ENCODE results near the gene PAMR1.

Gene PAMR1

DNA sequence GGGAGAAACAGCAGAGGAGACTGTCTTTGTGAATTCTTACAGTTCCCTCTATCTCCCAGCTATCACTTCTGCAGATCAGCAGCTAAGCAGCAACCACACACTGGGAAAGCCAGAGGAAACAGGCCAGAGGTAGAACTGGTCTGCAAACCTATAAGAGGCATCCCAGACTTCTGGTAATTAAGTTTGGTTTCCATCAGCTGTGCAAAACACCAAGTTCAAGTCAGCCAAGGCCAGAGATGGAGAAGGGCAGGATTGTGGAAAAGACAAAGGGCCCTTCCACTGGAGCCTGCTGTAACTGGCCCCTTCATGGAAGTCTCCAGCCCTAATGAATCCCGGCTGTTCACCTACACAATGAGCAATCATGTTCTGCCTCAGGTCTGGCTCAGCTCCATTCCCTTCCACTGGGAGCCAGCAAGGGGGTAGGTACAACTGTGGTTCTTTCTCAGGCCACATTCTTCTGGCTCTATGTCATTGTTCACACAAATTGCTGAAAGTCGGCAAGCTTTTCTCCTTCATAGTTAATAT is 4.6 kb upstream of the PAMR1 start:
- Histone ChIP-seq H3K27ac (replicated peaks; ENCODE audit: low read length) (no peak overlapping the region), H4K8ac (ENCODE audit: low read depth, low read length) (no peak overlapping the region), H4K91ac (ENCODE audit: low read depth, low read length, poor library complexity) (no peak overlapping the region), H2AFZ (ENCODE audit: low read length) (no peak overlapping the region), H3K23ac (ENCODE audit: low read depth, low read length, poor library complexity) (no peak overlapping the region), H2BK120ac (ENCODE audit: low read depth, low read length) (no peak overlapping the region), H2BK15ac (ENCODE audit: low read length) (no peak overlapping the region), H3K79me1 (ENCODE audit: low read depth, low read length) (no peaks in the 10 kb centered on the region), H2AK5ac (ENCODE audit: low read depth, low read length) (no peak overlapping the region), H2BK5ac (ENCODE audit: low read length) (no peak overlapping the region), H3K27me3 (ENCODE audit: control insufficient read depth in 3 of 3, insufficient read depth in 3 of 3, low read depth in 1 of 3, low read length in 3 of 3) (peaks cover 0 to 45% (median 0%) of the 10 kb centered on the region in 3 experiments), H3K4ac (ENCODE audit: low read length) (no peak overlapping the region), H3K9ac (ENCODE audit: low read depth, low read length, poor library complexity) (no peak overlapping the region), H3K9me3 (replicated peaks in 1 of 2; ENCODE audit: control insufficient read depth in 2 of 2, insufficient read depth in 1 of 2, low read depth in 1 of 2, low read length in 2 of 2) (no peaks in the 10 kb centered on the region), H3K18ac (ENCODE audit: low read length) (no peak overlapping the region), H3K4me1 (ENCODE audit: control insufficient read depth in 2 of 2, insufficient read depth in 1 of 2, low read depth in 1 of 2, low read length in 2 of 2) (peaks cover 0 to 4% of the 10 kb centered on the region in 2 donors), H3K4me2 (ENCODE audit: insufficient read depth, low read length, poor library complexity, severe bottlenecking) (no peak overlapping the region), H3K4me3 (ENCODE audit: low read length in 2 of 2) (no peak overlapping the region), H2BK12ac (ENCODE audit: low read length) (no peak overlapping the region), H3K14ac (ENCODE audit: low read length) (no peak overlapping the region), H3K36me3 (replicated peaks in 1 of 2; ENCODE audit: control insufficient read depth in 2 of 2, insufficient read depth in 2 of 2, low read length in 2 of 2) (no peaks in the 10 kb centered on the region)
- no CpG with 5 or more reads among the region's 2 CpGs for WGBS, 2 donors (ENCODE audit: extremely low coverage in 2 of 2, insufficient read length in 2 of 2, insufficient replicate concordance in 1 of 2)
- no peak for DNase-seq (ENCODE audit: low spot score)

GRCh38 chr11:35526370-35526792 is 965 bp upstream of the PAMR1 start:
- Histone ChIP-seq H3K9ac (ENCODE audit: low read depth, low read length, poor library complexity) (no peak overlapping the region), H3K18ac (ENCODE audit: low read length) (no peak overlapping the region), H3K4me3 (ENCODE audit: low read length in 2 of 2) (peak overlapping the region in 1 of 2 donors; percentile 86), H3K36me3 (replicated peaks in 1 of 2; ENCODE audit: control insufficient read depth in 2 of 2, insufficient read depth in 2 of 2, low read length in 2 of 2) (no peaks in the 10 kb centered on the region), H3K9me3 (replicated peaks in 1 of 2; ENCODE audit: control insufficient read depth in 2 of 2, insufficient read depth in 1 of 2, low read depth in 1 of 2, low read length in 2 of 2) (no peaks in the 10 kb centered on the region), H4K91ac (ENCODE audit: low read depth, low read length, poor library complexity) (no peak overlapping the region), H3K4ac (ENCODE audit: low read length) (no peak overlapping the region), H3K79me1 (ENCODE audit: low read depth, low read length) (no peaks in the 10 kb centered on the region), H2AK5ac (ENCODE audit: low read depth, low read length) (no peak overlapping the region), H4K8ac (ENCODE audit: low read depth, low read length) (no peak overlapping the region), H3K27ac (replicated peaks; ENCODE audit: low read length) (no peak overlapping the region), H3K27me3 (ENCODE audit: control insufficient read depth in 3 of 3, insufficient read depth in 3 of 3, low read depth in 1 of 3, low read length in 3 of 3) (peaks cover 0 to 68% (median 0%) of the 10 kb centered on the region in 3 experiments), H3K23ac (ENCODE audit: low read depth, low read length, poor library complexity) (no peak overlapping the region), H3K4me1 (ENCODE audit: control insufficient read depth in 2 of 2, insufficient read depth in 1 of 2, low read depth in 1 of 2, low read length in 2 of 2) (peaks cover 0 to 11% of the 10 kb centered on the region in 2 donors), H2BK15ac (ENCODE audit: low read length) (no peak overlapping the region), H2BK5ac (ENCODE audit: low read length) (no peak overlapping the region), H2BK12ac (ENCODE audit: low read length) (no peak overlapping the region), H3K14ac (ENCODE audit: low read length) (no peak overlapping the region), H2AFZ (ENCODE audit: low read length) (no peak overlapping the region), H3K4me2 (ENCODE audit: insufficient read depth, low read length, poor library complexity, severe bottlenecking) (peak overlapping the region; percentile 69), H2BK120ac (ENCODE audit: low read depth, low read length) (no peak overlapping the region)
- no CpG with 5 or more reads among the region's 6 CpGs for WGBS, 2 donors (ENCODE audit: extremely low coverage in 2 of 2, insufficient read length in 2 of 2, insufficient replicate concordance in 1 of 2)
- DNase-seq (ENCODE audit: low spot score) = no peak

GRCh38 chr11:35524780-35525179 is 636 bp downstream of the PAMR1 start:
- Histone ChIP-seq H3K27me3 (ENCODE audit: control insufficient read depth in 3 of 3, insufficient read depth in 3 of 3, low read depth in 1 of 3, low read length in 3 of 3) (peaks cover 0 to 73% (median 0%) of the 10 kb centered on the region in 3 experiments), H3K9me3 (replicated peaks in 1 of 2; ENCODE audit: control insufficient read depth in 2 of 2, insufficient read depth in 1 of 2, low read depth in 1 of 2, low read length in 2 of 2) (no peaks in the 10 kb centered on the region), H2BK120ac (ENCODE audit: low read depth, low read length) (no peak overlapping the region), H2AFZ (ENCODE audit: low read length) (no peak overlapping the region), H2BK15ac (ENCODE audit: low read length) (no peak overlapping the region), H3K18ac (ENCODE audit: low read length) (no peak overlapping the region), H4K91ac (ENCODE audit: low read depth, low read length, poor library complexity) (no peak overlapping the region), H2BK5ac (ENCODE audit: low read length) (no peak overlapping the region), H3K27ac (replicated peaks; ENCODE audit: low read length) (no peak overlapping the region), H2AK5ac (ENCODE audit: low read depth, low read length) (no peak overlapping the region), H3K4me3 (ENCODE audit: low read length in 2 of 2) (peak overlapping the region in 1 of 2 donors; percentile 86), H2BK12ac (ENCODE audit: low read length) (no peak overlapping the region), H3K9ac (ENCODE audit: low read depth, low read length, poor library complexity) (peak overlapping the region; percentile 65), H3K4me1 (ENCODE audit: control insufficient read depth in 2 of 2, insufficient read depth in 1 of 2, low read depth in 1 of 2, low read length in 2 of 2) (peaks cover 0 to 11% of the 10 kb centered on the region in 2 donors), H3K79me1 (ENCODE audit: low read depth, low read length) (no peaks in the 10 kb centered on the region), H3K36me3 (replicated peaks in 1 of 2; ENCODE audit: control insufficient read depth in 2 of 2, insufficient read depth in 2 of 2, low read length in 2 of 2) (no peaks in the 10 kb centered on the region), H3K4me2 (ENCODE audit: insufficient read depth, low read length, poor library complexity, severe bottlenecking) (peak overlapping the region; percentile 69), H3K14ac (ENCODE audit: low read length) (no peak overlapping the region), H3K4ac (ENCODE audit: low read length) (no peak overlapping the region), H3K23ac (ENCODE audit: low read depth, low read length, poor library complexity) (no peak overlapping the region), H4K8ac (ENCODE audit: low read depth, low read length) (no peak overlapping the region)
- WGBS, 2 donors (ENCODE audit: extremely low coverage in 2 of 2, insufficient read length in 2 of 2, insufficient replicate concordance in 1 of 2) = no CpG with 5 or more reads among the region's 4 CpGs
- no peak for DNase-seq (ENCODE audit: low spot score)

- Histone ChIP-seq H3K4me2 (ENCODE audit: insufficient read depth, low read length, poor library complexity, severe bottlenecking) (peak overlapping the region; percentile 69), H2AFZ (ENCODE audit: low read length) (no peak overlapping the region), H4K8ac (ENCODE audit: low read depth, low read length) (no peak overlapping the region), H3K9me3 (replicated peaks in 1 of 2; ENCODE audit: control insufficient read depth in 2 of 2, insufficient read depth in 1 of 2, low read depth in 1 of 2, low read length in 2 of 2) (no peaks in the 10 kb centered on the region), H2BK5ac (ENCODE audit: low read length) (no peak overlapping the region), H3K4me1 (ENCODE audit: control insufficient read depth in 2 of 2, insufficient read depth in 1 of 2, low read depth in 1 of 2, low read length in 2 of 2) (peaks cover 0 to 11% of the 10 kb centered on the region in 2 donors), H2BK120ac (ENCODE audit: low read depth, low read length) (no peak overlapping the region), H3K79me1 (ENCODE audit: low read depth, low read length) (no peaks in the 10 kb centered on the region), H3K23ac (ENCODE audit: low read depth, low read length, poor library complexity) (no peak overlapping the region), H3K27me3 (ENCODE audit: control insufficient read depth in 3 of 3, insufficient read depth in 3 of 3, low read depth in 1 of 3, low read length in 3 of 3) (peaks cover 0 to 67% (median 0%) of the 10 kb centered on the region in 3 experiments), H3K9ac (ENCODE audit: low read depth, low read length, poor library complexity) (no peak overlapping the region), H2AK5ac (ENCODE audit: low read depth, low read length) (no peak overlapping the region), H3K4ac (ENCODE audit: low read length) (no peak overlapping the region), H2BK15ac (ENCODE audit: low read length) (no peak overlapping the region), H3K36me3 (replicated peaks in 1 of 2; ENCODE audit: control insufficient read depth in 2 of 2, insufficient read depth in 2 of 2, low read length in 2 of 2) (no peaks in the 10 kb centered on the region), H3K4me3 (ENCODE audit: low read length in 2 of 2) (no peak overlapping the region), H3K14ac (ENCODE audit: low read length) (no peak overlapping the region), H3K27ac (replicated peaks; ENCODE audit: low read length) (no peak overlapping the region), H4K91ac (ENCODE audit: low read depth, low read length, poor library complexity) (no peak overlapping the region), H3K18ac (ENCODE audit: low read length) (no peak overlapping the region), H2BK12ac (ENCODE audit: low read length) (no peak overlapping the region)
- no CpG with 5 or more reads among the region's 5 CpGs for WGBS, 2 donors (ENCODE audit: extremely low coverage in 2 of 2, insufficient read length in 2 of 2, insufficient replicate concordance in 1 of 2)
- no peak for DNase-seq (ENCODE audit: low spot score)
Observed at GRCh38 chr11:35523861-35524260, 1.6 kb downstream of the PAMR1 start.

Measured in neuronal stem cell (in vitro differentiated cells).